Measurements from ENCODE around the gene CABLES1. TPM values are rescaled to one million over a fixed set of nuclear protein-coding genes. Genes with fewer than 3 reads are reported as not detected.

CABLES1 gene
- total RNA-seq, 4 donors from 2014 or later: 0.58 to 1.6 (median 1.3) TPM

- no peaks in the 10 kb centered on the region for H3K36me3 ChIP-seq
- intact Hi-C loops (cut with DNase I; ENCODE audit: low total_unique reads) (no loop called here), in situ Hi-C loops (cut with MboI; ENCODE audit: low sequenced_read_pairs in 4 of 4) (no loop called here)
- H3K4me3 ChIP-seq: no peak overlapping the region
- DNase-seq (no peak), ATAC-seq (no peak)
- no peak overlapping the region for H3K27ac ChIP-seq
- peaks cover 0 to 10% of the 10 kb centered on the region in 2 donors for H3K4me1 ChIP-seq
- TF ChIP-seq POLR2A (IDR thresholded peaks at IDR 0.05) (no peak), CTCF (IDR thresholded peaks at IDR 0.05 in 4 of 5, conservative IDR thresholded peaks at IDR 0.05 in 1 of 5) (no peak)
- H3K9me3 ChIP-seq: no peaks in the 10 kb centered on the region
- no peaks in the 10 kb centered on the region for H3K27me3 ChIP-seq
Observed at GRCh38 chr18:23207994-23208393, 72.7 kb downstream of the CABLES1 start.

- Histone ChIP-seq H3K4me3 (no peak overlapping the region), H3K27me3 (no peaks in the 10 kb centered on the region), H3K9me3 (no peaks in the 10 kb centered on the region), H3K4me1 (peaks cover 0 to 4% of the 10 kb centered on the region in 2 donors), H3K36me3 (no peaks in the 10 kb centered on the region), H3K27ac (no peak overlapping the region)
- intact Hi-C loops (cut with DNase I; ENCODE audit: low total_unique reads) (no loop called here), in situ Hi-C loops (cut with MboI; ENCODE audit: low sequenced_read_pairs in 4 of 4) (no loop called here)
- ATAC-seq (no peak), DNase-seq (no peak)
- TF ChIP-seq CTCF (IDR thresholded peaks at IDR 0.05 in 4 of 5, conservative IDR thresholded peaks at IDR 0.05 in 1 of 5) (no peak), POLR2A (IDR thresholded peaks at IDR 0.05) (no peak)
Observed at GRCh38 chr18:23208600-23208999, 73.3 kb downstream of the CABLES1 start.

GRCh38 chr18:23209031-23209430, 73.7 kb downstream of the CABLES1 start:
- in situ Hi-C loops (cut with MboI; ENCODE audit: low sequenced_read_pairs in 4 of 4) (no loop called here), intact Hi-C loops (cut with DNase I; ENCODE audit: low total_unique reads) (no loop called here)
- Histone ChIP-seq H3K27ac (no peak overlapping the region), H3K36me3 (no peaks in the 10 kb centered on the region), H3K4me1 (peaks cover 0 to 4% of the 10 kb centered on the region in 2 donors), H3K4me3 (no peak overlapping the region), H3K27me3 (no peaks in the 10 kb centered on the region), H3K9me3 (no peaks in the 10 kb centered on the region)
- TF ChIP-seq POLR2A (IDR thresholded peaks at IDR 0.05) (no peak), CTCF (IDR thresholded peaks at IDR 0.05 in 4 of 5, conservative IDR thresholded peaks at IDR 0.05 in 1 of 5) (no peak)
- ATAC-seq: no peak
- DNase-seq: no peak

- intact Hi-C loops (cut with DNase I; ENCODE audit: low total_unique reads): no loop called here
- H3K27ac ChIP-seq: no peak overlapping the region
- in situ Hi-C loops (cut with MboI; ENCODE audit: low sequenced_read_pairs in 4 of 4): no loop called here
- H3K4me1 ChIP-seq: no peaks in the 10 kb centered on the region
- H3K27me3 ChIP-seq: no peaks in the 10 kb centered on the region
- no peak for ATAC-seq
- H3K36me3 ChIP-seq: no peaks in the 10 kb centered on the region
- no peaks in the 10 kb centered on the region for H3K9me3 ChIP-seq
- DNase-seq: no peak
- H3K4me3 ChIP-seq: no peak overlapping the region
- TF ChIP-seq CTCF (IDR thresholded peaks at IDR 0.05 in 4 of 5, conservative IDR thresholded peaks at IDR 0.05 in 1 of 5) (no peak), POLR2A (IDR thresholded peaks at IDR 0.05) (no peak)
Observed at GRCh38 chr18:23209796-23210195, 74.5 kb downstream of the CABLES1 start.

GRCh38 chr18:23210526-23210925, 75.2 kb downstream of the CABLES1 start:
- intact Hi-C loops (cut with DNase I; ENCODE audit: low total_unique reads) (no loop called here), in situ Hi-C loops (cut with MboI; ENCODE audit: low sequenced_read_pairs in 4 of 4) (no loop called here)
- TF ChIP-seq CTCF (IDR thresholded peaks at IDR 0.05 in 4 of 5, conservative IDR thresholded peaks at IDR 0.05 in 1 of 5): no peak
- no peak for TF ChIP-seq POLR2A (IDR thresholded peaks at IDR 0.05)
- H3K27ac ChIP-seq: no peak overlapping the region
- H3K36me3 ChIP-seq: no peaks in the 10 kb centered on the region
- ATAC-seq: no peak
- no peaks in the 10 kb centered on the region for H3K9me3 ChIP-seq
- H3K4me3 ChIP-seq: no peak overlapping the region
- no peaks in the 10 kb centered on the region for H3K27me3 ChIP-seq
- no peak for DNase-seq
- H3K4me1 ChIP-seq: no peaks in the 10 kb centered on the region
